Measurements from ENCODE around the gene RIT2.
A peak's percentile ranks its signal among the peaks of the same experiment; 100 is the strongest.

Gene RIT2

GRCh38 chr18:43108469-43108868, 7.0 kb downstream of the RIT2 start:
- DNase-seq = no peak
- in situ Hi-C loops (cut with HindIII; ENCODE audit: low pct_ligation_motif_present, low pct_unique_long_range_greater_than_20kb, low sequenced_read_pairs) = no loop called here

GRCh38 chr18:43093646-43094045, 21.8 kb downstream of the RIT2 start:
- in situ Hi-C loops (cut with HindIII; ENCODE audit: low pct_ligation_motif_present, low pct_unique_long_range_greater_than_20kb, low sequenced_read_pairs) = no loop called here
- no peak for DNase-seq

- in situ Hi-C loops (cut with HindIII; ENCODE audit: low pct_ligation_motif_present, low pct_unique_long_range_greater_than_20kb, low sequenced_read_pairs) = no loop called here
- DNase-seq = no peak
Measured at GRCh38 chr18:43092539-43092938, 22.9 kb downstream of the RIT2 start.

GRCh38 chr18:43081396-43081795, 34.1 kb downstream of the RIT2 start:
- in situ Hi-C loops (cut with HindIII; ENCODE audit: low pct_ligation_motif_present, low pct_unique_long_range_greater_than_20kb, low sequenced_read_pairs) = no loop called here
- no peak for DNase-seq

DNA sequence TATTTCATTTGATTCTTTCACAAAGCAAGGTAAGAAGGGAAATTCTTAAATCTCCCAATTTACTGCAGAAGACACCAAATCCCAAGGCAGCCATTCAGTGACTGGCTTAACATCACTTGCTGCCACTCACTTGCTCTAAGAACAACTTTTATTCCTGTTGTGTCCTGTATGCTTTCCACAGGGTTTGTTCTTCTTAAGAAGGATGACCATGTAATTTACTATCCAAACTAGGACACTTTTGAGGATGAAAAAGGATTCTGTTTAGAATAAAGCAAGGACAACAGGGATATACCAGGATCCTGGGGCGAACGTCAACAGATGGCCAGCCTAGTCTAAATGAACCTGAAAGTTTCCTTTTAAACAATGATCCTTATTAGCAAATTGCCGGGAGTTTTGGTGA, 34.8 kb downstream of the RIT2 start:
- in situ Hi-C loops (cut with HindIII; ENCODE audit: low pct_ligation_motif_present, low pct_unique_long_range_greater_than_20kb, low sequenced_read_pairs) = no loop called here
- DNase-seq = no peak

DNA sequence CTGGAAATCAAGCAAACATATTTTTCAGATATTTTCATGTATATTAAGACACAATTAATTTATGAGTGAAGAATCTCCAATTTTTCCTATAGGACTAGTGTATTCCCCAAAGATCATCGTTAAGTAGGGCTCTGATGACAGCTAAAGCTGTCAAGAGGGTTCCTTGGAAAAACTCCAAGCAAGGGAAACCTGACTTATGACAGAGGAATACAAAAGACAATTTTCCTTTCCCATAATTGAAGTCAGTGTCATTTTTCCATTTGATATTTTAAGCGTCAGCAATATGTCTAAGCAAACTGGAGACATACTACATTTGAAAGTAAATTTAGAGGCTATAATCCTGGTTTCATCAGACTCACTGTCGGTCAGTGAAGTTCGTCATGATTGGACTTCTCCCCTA, 36.1 kb downstream of the RIT2 start:
- in situ Hi-C loops (cut with HindIII; ENCODE audit: low pct_ligation_motif_present, low pct_unique_long_range_greater_than_20kb, low sequenced_read_pairs) = no loop called here
- DNase-seq = no peak

- no peak for DNase-seq
- in situ Hi-C loops (cut with HindIII; ENCODE audit: low pct_ligation_motif_present, low pct_unique_long_range_greater_than_20kb, low sequenced_read_pairs) = no loop called here
Measured at GRCh38 chr18:43078478-43079092, 36.9 kb downstream of the RIT2 start.

GRCh38 chr18:43077510-43078308, 37.8 kb downstream of the RIT2 start:
- in situ Hi-C loops (cut with HindIII; ENCODE audit: low pct_ligation_motif_present, low pct_unique_long_range_greater_than_20kb, low sequenced_read_pairs) = no loop called here
- DNase-seq = no peak

DNA sequence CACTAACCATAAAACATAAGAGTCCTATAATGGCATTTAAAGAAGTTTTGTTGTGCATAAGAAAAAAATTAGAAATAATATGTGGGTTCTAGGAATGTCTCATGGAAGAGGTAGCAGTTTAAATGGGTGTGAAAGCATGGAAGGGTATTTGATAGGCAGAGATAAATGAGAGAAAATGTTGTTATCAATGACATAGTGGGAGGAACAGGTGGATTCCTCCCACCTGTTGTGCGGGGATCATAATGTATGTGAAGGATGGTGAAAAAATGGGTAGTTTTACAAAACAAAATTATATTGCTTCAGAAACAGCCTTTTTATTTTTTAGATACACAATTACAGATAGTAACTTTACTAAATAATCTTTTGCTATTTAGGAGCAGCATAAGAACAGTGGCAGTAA, 41.7 kb downstream of the RIT2 start:
- no peak for DNase-seq
- in situ Hi-C loops (cut with HindIII; ENCODE audit: low pct_ligation_motif_present, low pct_unique_long_range_greater_than_20kb, low sequenced_read_pairs) = no loop called here

DNA sequence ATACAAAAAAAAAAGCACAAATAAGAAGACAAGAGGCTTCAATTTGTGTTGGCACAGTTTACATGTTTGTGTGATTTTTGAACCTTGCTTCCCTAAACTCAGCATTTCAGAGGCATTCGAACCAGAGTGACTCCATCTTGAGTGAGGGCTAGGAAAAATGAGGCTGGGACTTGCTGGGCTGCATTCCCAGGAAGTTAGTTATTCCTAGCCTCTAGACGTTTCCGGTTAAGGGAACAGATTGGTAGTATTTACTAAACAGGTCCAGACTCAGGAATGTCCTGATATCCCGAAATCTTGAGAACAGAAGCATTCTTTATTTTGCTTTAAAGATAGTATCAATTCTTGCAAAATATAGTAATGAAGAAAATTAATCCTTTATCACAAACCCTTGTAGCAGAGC, 46.7 kb downstream of the RIT2 start:
- in situ Hi-C loops (cut with HindIII; ENCODE audit: low pct_ligation_motif_present, low pct_unique_long_range_greater_than_20kb, low sequenced_read_pairs) = no loop called here
- no peak for DNase-seq

GRCh38 chr18:43067570-43067969, 47.9 kb downstream of the RIT2 start:
- in situ Hi-C loops (cut with HindIII; ENCODE audit: low pct_ligation_motif_present, low pct_unique_long_range_greater_than_20kb, low sequenced_read_pairs) = no loop called here
- no peak for DNase-seq

DNA sequence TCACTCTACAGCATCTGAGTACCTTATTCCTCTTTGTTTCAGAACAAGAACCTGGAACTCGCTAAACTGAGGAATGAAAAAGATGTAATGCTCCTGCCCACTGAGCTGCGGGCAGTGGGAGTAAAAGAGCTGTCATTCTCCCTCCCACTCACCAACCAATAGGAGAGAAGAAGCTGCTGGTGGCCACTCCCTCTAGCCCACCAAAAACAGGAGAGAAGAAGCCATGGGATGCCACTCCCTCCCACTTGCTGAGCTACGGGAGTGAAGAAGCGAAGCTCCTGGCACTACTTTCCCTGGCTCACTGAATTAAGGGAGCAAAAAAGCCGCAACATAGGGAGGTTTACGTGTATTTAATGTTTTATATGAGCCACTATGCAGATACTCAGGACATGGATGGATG, 53.7 kb downstream of the RIT2 start:
- in situ Hi-C loops (cut with HindIII; ENCODE audit: low pct_ligation_motif_present, low pct_unique_long_range_greater_than_20kb, low sequenced_read_pairs) = no loop called here
- DNase-seq = no peak

DNA sequence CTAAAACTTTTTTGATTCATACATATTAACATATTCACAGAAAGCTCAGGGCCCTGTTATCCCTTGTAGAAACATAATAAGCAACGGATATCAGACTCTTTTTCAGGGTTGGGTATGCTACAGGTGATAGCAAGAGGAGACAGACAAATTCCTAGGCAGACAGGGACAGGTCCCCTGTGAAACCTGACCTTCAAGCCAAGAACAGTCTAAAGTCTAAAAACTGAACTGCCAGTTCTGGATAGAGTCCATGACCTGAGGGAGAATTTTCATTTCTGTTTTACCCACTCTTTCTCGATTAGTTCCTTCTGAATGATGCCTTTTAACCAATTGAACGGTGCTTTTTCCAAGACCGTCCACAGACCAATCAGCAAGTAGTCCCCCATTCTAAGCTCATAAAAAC, 54.2 kb downstream of the RIT2 start:
- DNase-seq = no peak
- in situ Hi-C loops (cut with HindIII; ENCODE audit: low pct_ligation_motif_present, low pct_unique_long_range_greater_than_20kb, low sequenced_read_pairs) = no loop called here

DNA sequence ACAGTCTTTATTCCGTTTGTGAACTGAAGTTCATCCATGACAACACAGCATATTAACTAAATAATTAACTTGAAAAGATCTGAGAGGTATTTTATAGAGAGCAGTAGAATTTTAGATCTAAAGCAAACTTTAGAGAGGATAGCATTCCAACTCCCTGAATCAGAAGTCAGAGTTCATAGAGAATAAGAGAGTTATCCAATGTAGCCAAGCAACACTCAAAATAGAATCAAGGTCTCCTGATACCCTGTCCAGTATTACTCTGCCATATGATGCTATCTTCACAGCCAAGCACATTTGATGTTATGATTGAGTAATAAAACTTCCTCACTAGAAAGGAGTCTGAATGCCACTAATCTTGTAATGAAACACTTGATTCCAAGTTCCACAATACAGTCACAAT, 55.5 kb downstream of the RIT2 start:
- in situ Hi-C loops (cut with HindIII; ENCODE audit: low pct_ligation_motif_present, low pct_unique_long_range_greater_than_20kb, low sequenced_read_pairs) = no loop called here
- peak; percentile 1 for DNase-seq

GRCh38 chr18:43054815-43055519, 60.5 kb downstream of the RIT2 start:
- in situ Hi-C loops (cut with HindIII; ENCODE audit: low pct_ligation_motif_present, low pct_unique_long_range_greater_than_20kb, low sequenced_read_pairs) = no loop called here
- DNase-seq = no peak

GRCh38 chr18:43049021-43049420, 66.5 kb downstream of the RIT2 start:
- in situ Hi-C loops (cut with HindIII; ENCODE audit: low pct_ligation_motif_present, low pct_unique_long_range_greater_than_20kb, low sequenced_read_pairs) = no loop called here
- DNase-seq = no peak

- in situ Hi-C loops (cut with HindIII; ENCODE audit: low pct_ligation_motif_present, low pct_unique_long_range_greater_than_20kb, low sequenced_read_pairs) = no loop called here
- no peak for DNase-seq
Measured at GRCh38 chr18:43046322-43046721, 69.2 kb downstream of the RIT2 start.

DNA sequence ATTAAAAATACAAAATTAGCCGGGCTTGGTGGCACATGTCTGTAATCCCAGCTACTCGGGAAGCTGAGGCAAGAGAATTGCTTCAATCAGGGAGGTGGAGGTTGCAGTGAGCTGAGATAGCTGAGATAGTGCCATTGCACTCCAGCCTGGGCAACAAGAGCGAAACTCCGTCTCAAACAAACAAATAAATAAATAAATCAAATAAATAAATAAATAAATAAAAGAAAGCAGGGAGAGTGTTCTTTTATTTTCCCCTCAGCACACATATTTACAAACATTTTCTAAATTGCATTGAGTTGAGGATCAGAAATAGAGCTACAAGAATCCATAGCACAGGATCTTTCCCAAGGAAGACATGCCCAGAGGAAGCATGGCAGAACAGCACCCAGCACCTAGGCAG, 71.9 kb downstream of the RIT2 start:
- no peak for DNase-seq

DNA sequence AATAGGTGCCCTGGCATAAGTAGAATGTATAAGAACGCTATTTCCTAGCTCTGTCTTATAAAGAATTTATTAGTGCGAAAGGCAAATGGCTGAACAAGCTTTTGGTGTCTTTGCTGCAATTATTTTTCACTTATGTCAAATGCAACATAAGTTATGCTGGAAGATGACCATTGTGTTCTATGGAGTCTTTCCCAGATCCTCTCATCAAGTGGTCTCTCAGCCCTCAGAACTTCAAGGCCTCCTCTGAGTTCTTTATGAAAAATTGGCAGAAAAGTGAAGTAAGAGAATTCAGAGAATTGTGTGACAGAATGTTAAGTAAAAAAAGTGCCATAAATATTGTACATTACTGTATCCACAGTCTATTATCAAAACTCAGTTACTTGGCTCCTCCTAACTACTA, 75.2 kb downstream of the RIT2 start:
- in situ Hi-C loops (cut with HindIII; ENCODE audit: low pct_ligation_motif_present, low pct_unique_long_range_greater_than_20kb, low sequenced_read_pairs) = no loop called here
- DNase-seq = no peak

More for the DNA sequence above, 71.9 kb downstream of the RIT2 start:
- in situ Hi-C loops (cut with HindIII; ENCODE audit: low pct_ligation_motif_present, low pct_unique_long_range_greater_than_20kb, low sequenced_read_pairs) = no loop called here

All from ACHN (cell line).